ENCODE data around the gene IFNLR1. TPM values are rescaled to one million over a fixed set of nuclear protein-coding genes. Genes with fewer than 3 reads are reported as not detected.
A peak's percentile ranks its signal among the peaks of the same experiment; 100 is the strongest.

Gene IFNLR1
- total RNA-seq (2021; fragmentation: NEBNext Ultra II Directional; extraction: Animal tissue kit (Norgen Biotek cat#: 25700)): 9.2 and 10.1 TPM in 2 replicates
- 6.8 and 11.4 TPM in 2 replicates for polyA plus RNA-seq (2011; rRNA removed)
- polyA plus RNA-seq (2011; cell fraction: cytosol; rRNA removed): 7.7 TPM
- polyA plus RNA-seq (2011; cell fraction: nucleus; rRNA removed): 7.6 TPM
- 9.2 to 10.8 TPM (median 9.7 TPM) in 4 replicates for polyA plus RNA-seq (2012, experiment 1 of 2)
- 10.1 TPM for polyA plus RNA-seq (2012, experiment 2 of 2)
- polyA plus RNA-seq (2013, experiment 1 of 2): 10.4 TPM
- 10.1 TPM for polyA plus RNA-seq (2013, experiment 2 of 2)
- polyA minus RNA-seq (2011; rRNA and poly(A)+ RNA removed): 6.6 and 11.6 TPM in 2 replicates
- polyA minus RNA-seq (2011; cell fraction: cytosol; rRNA and poly(A)+ RNA removed): 3.9 TPM
- polyA minus RNA-seq (2011; cell fraction: nucleus; rRNA and poly(A)+ RNA removed): 7.0 TPM
- long read RNA-seq, experiment 1, partial matches to known transcripts: 1 of 2 reads
- long read RNA-seq, experiment 1, other reads (novel, unspliced or antisense): 0 of 2 reads
- long read RNA-seq, experiment 2, partial matches to known transcripts: 1 of 2 reads
- long read RNA-seq, experiment 2, other reads (novel, unspliced or antisense): 1 of 2 reads

- peak within 1 kb of the TSS; percentile 90; the same call in 1 of the 2 replicates for H2BK12ac ChIP-seq (ENCODE audit: low read depth, low read length)
- H2BK120ac ChIP-seq (replicated peaks; ENCODE audit: low read depth, low read length): peak within 1 kb of the TSS; percentile 75
- H3K79me2 ChIP-seq (ENCODE audit: control insufficient read depth in 1 of 2, insufficient read depth in 2 of 2, low read length in 2 of 2): peaks cover 0 to 8% of the 10 kb centered on the region in 2 experiments; a peak in 2 of 4 replicates
- H2AK5ac ChIP-seq (ENCODE audit: low read depth, low read length): peak within 1 kb of the TSS; percentile 59; the same call in 1 of the 2 replicates
- no peaks in the 10 kb centered on the region for H3K36me3 ChIP-seq (ENCODE audit: control insufficient read depth in 2 of 4, insufficient read depth in 4 of 4, low read length in 3 of 4)
- no peak for FAIRE-seq
- peak within 1 kb of the TSS; percentile 81; the same call in 1 of the 2 replicates for H2BK5ac ChIP-seq (ENCODE audit: low read depth, low read length)
- H2AFZ ChIP-seq (ENCODE audit: low read length): peak within 1 kb of the TSS; percentile 98
- H3K56ac ChIP-seq (replicated peaks; ENCODE audit: insufficient read length, low read depth, low read length): peak within 1 kb of the TSS; percentile 65
- H3K4me2 ChIP-seq (ENCODE audit: insufficient read depth in 1 of 2, low read depth in 2 of 2, low read length in 2 of 2): peak within 1 kb of the TSS; percentile 82 to 86
- CTCF ChIA-PET (ENCODE audit: partially characterized antibody): interaction anchor here (0.6 to 19.0 kb wide), 9 partner anchors 9 to 207 kb away, joined by 3 to 465 read pairs (median 5); no protein-coding TSS in a partner anchor
- H3K4me1 ChIP-seq (replicated peaks in 1 of 4; ENCODE audit: control insufficient read depth in 3 of 4, insufficient read depth in 4 of 4, low read length in 3 of 4): peaks cover 0 to 3% (median 3%) of the 10 kb centered on the region in 4 experiments; a peak in 2 of 7 replicates
- no peak within 1 kb of the TSS for H3K23ac ChIP-seq (ENCODE audit: insufficient read length)
- peaks cover 7% of the 10 kb centered on the region; the same call in 1 of the 2 replicates for H3K79me1 ChIP-seq (ENCODE audit: low read depth, low read length)
- peak within 1 kb of the TSS; percentile 57 to 79 (median 74) for H3K4me3 ChIP-seq (ENCODE audit: extremely low read depth in 1 of 4, insufficient read depth in 2 of 4, low read depth in 3 of 4, low read length in 4 of 4)
- H4K91ac ChIP-seq (replicated peaks; ENCODE audit: insufficient read length, low read length): peak within 1 kb of the TSS; percentile 90
- H3K14ac ChIP-seq (ENCODE audit: insufficient read length): no peak within 1 kb of the TSS
- H2BK15ac ChIP-seq (ENCODE audit: low read length): peak within 1 kb of the TSS; percentile 95; the same call in 1 of the 2 replicates
- peaks cover 10% of the 10 kb centered on the region for H3K23me2 ChIP-seq (ENCODE audit: low read depth, low read length)
- no peak within 1 kb of the TSS for H2BK20ac ChIP-seq (ENCODE audit: low read length)
- H3K27ac ChIP-seq (ENCODE audit: low read depth, low read length): no peak within 1 kb of the TSS
- peak within 1 kb of the TSS; percentile 93 for H4K8ac ChIP-seq (ENCODE audit: extremely low read depth, insufficient read depth, low read length)
- WGBS, 2 experiments (ENCODE audit: extremely low coverage in 1 of 2, insufficient coverage in 1 of 2, insufficient read length in 1 of 2, insufficient replicate concordance in 2 of 2, low coverage in 1 of 2, low lambda C conversion rate in 2 of 2, missing lambda C conversion rate in 1 of 2): 4% methylated on average over 23 of the region's 74 CpGs; no CpG with 5 or more reads in 1 of the 2 experiments
- peak within 1 kb of the TSS; percentile 64 for H4K5ac ChIP-seq (ENCODE audit: insufficient read length, low read depth, low read length)
- peak within 1 kb of the TSS; percentile 65 for H3K4ac ChIP-seq (replicated peaks; ENCODE audit: insufficient read length, low read depth, low read length)
- H3K27me3 ChIP-seq (replicated peaks in 1 of 4; ENCODE audit: control insufficient read depth in 3 of 4, extremely low read depth in 1 of 4, insufficient read depth in 3 of 4, low read length in 3 of 4): no peaks in the 10 kb centered on the region; a peak in 1 of 7 replicates
- H3K9me3 ChIP-seq (ENCODE audit: insufficient read depth in 2 of 2, low read depth in 1 of 2, low read length in 1 of 2): no peaks in the 10 kb centered on the region
- POLR2A ChIA-PET (ENCODE audit: partially characterized antibody): interaction anchor here (0.7 to 7.9 kb wide), 7 partner anchors 8 to 207 kb away, joined by 3 to 82 read pairs (median 6); partner anchors contain the start of gene SRSF10
- H3K9ac ChIP-seq (replicated peaks in 1 of 4; ENCODE audit: extremely low read depth in 1 of 4, low read depth in 3 of 4, low read length in 3 of 4): peak within 1 kb of the TSS; percentile 60 to 75 (median 68)
- no peaks in the 10 kb centered on the region for H4K20me1 ChIP-seq (replicated peaks in 1 of 2; ENCODE audit: control insufficient read depth in 1 of 2, insufficient read depth in 2 of 2, low read length in 2 of 2)
- H3K18ac ChIP-seq (ENCODE audit: extremely low read depth, low read length): peak within 1 kb of the TSS; percentile 87
- DNase-seq (ENCODE audit: low read depth in 1 of 2, low spot score in 2 of 2): peak; percentile 46 to 77
- no peak for TF ChIP-seq CREB1 (IDR thresholded peaks at IDR 0.05)
- TF ChIP-seq KDM5A (IDR thresholded peaks at IDR 0.05; ENCODE audit: low read length): no peak
- TF ChIP-seq MAX (IDR thresholded peaks at IDR 0.05): peak; percentile 62
- TF ChIP-seq GABPA (IDR thresholded peaks at IDR 0.05; ENCODE audit: borderline replicate concordance, insufficient read depth, low read length): no peak
- TF ChIP-seq NRF1 (IDR thresholded peaks at IDR 0.05; ENCODE audit: low read depth, low read length): no peak
- no peak for TF ChIP-seq JUN (IDR thresholded peaks at IDR 0.05; ENCODE audit: low read depth, low read length)
- TF ChIP-seq POU5F1 (IDR thresholded peaks at IDR 0.05; ENCODE audit: low read depth, low read length): no peak
- TF ChIP-seq RAD21 (IDR thresholded peaks at IDR 0.05 in 1 of 2, conservative IDR thresholded peaks at IDR 0.05 in 1 of 2; ENCODE audit: low read depth in 2 of 2, low read length in 2 of 2): no peak
These were observed at the start of gene IFNLR1 for GRCh38 chr1:24186993-24187790. Gene IFNLR1, minus strand, starts transcription at chr1:24187289. Its CDS starts 41 bp downstream, at chr1:24187248.

All from H1 (cell line).